HTR-8/SVneo (cell line): ENCODE data around the gene RNF222.
"Not testable (repeated sequence)": the region's sequence is repeated elsewhere in the genome, so short reads cannot be mapped to it uniquely, and the experiment has no call there.

Experiments used
- DNase-seq: peaks from one replicate; pipeline ENCODE4 v3.0.0; 2011; ENCODE audit warnings: low spot score, mixed read lengths; ENCODE audit not compliant: insufficient read length
- FAIRE-seq: peaks from 2 replicates; lab custom pipeline; 2011; peaks lifted over from hg19 to GRCh38; lab: Jason Lieb, UNC

Gene RNF222

DNA sequence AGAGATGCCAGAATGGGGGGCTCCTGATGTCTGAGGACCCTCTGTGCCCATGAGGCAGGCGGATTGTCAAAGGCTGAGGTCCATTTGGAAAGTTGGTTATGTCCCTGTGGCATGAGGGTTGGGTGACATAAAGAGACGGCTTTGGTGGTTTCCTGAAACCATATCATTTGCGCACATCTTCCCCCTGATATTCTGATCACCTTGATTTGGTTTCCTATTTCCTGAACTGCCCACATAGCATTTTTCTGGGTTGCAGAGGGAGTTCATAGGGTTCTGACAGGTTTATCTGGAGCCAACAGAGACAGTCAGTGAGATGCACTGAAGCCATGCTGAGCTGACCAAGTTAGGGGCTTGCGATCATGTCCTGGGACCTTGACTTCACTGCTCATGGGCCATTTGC is 15.7 kb upstream of the RNF222 start:
- no peak for DNase-seq
- no peak for FAIRE-seq

- FAIRE-seq, result no peak
- DNase-seq, result no peak
Observed at GRCh38 chr17:8412089-8412488, 14.5 kb upstream of the RNF222 start.

GRCh38 chr17:8410883-8411238 is 13.2 kb upstream of the RNF222 start:
- no peak for DNase-seq
- no peak for FAIRE-seq

- DNase-seq, result peak; percentile 85
- peak; percentile 93 for FAIRE-seq
Observed at GRCh38 chr17:8409966-8410882, 12.6 kb upstream of the RNF222 start.

- no peak for DNase-seq
- no peak for FAIRE-seq
Observed at GRCh38 chr17:8408371-8408770, 10.7 kb upstream of the RNF222 start.

DNA sequence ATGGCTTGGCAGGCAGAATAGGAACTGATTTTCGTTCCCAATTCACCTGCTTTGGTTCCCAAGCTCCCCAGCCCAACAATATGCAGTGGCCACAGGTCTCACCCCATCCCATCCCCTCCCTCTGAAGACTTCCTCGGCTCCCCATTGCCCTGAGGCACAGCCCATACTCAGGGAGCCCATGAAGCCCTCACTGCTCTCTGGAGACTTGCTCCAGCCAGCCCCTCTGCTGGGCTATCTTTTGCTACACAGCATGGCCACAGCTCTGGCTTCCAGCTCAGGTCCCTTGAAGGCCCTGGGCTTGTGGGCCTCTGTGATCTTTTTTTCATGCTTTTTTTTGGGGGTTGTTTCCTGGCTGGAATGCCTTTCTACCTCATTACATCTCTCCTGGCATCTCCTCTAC is 8.5 kb upstream of the RNF222 start:
- FAIRE-seq, result no peak

GRCh38 chr17:8405499-8406016 is 7.9 kb upstream of the RNF222 start:
- DNase-seq (no peak), FAIRE-seq (no peak)

More for the DNA sequence above, 8.5 kb upstream of the RNF222 start:
- DNase-seq, result no peak

DNA sequence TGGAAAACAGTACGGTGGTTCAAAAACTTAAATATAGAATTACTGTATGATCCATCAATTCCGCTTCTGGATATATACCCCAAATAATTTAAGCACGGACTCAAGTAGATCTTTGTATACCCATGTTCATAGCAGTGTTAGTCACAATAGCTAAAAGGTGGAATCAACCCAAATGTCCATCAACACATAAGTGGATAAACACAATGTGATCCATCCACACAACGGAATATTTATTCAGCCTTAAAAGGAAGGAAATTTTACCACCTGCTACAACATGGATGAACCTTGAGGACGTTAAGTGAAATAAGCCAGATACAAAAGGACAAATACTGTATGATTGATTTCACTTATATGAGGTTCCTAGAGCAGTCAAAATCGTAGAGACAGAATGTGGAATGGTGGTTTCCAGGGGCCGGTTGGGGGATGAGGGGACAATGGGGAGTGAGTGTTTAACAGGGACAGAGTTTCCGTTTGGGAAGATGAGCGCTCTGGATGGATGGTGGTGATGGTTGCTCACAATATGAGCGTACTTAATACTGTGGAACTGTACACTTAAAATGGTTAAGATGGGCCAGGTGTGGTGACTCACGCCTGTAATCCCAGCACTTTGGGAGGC is 5.4 kb upstream of the RNF222 start:
- FAIRE-seq (peak; percentile 49), DNase-seq (no peak)

GRCh38 chr17:8401107-8401506 is 3.5 kb upstream of the RNF222 start:
- FAIRE-seq, result no peak

GRCh38 chr17:8398980-8399379 is 1.4 kb upstream of the RNF222 start:
- no peak for DNase-seq
- FAIRE-seq, result no peak

More at GRCh38 chr17:8401107-8401506, 3.5 kb upstream of the RNF222 start:
- no peak for DNase-seq

DNA sequence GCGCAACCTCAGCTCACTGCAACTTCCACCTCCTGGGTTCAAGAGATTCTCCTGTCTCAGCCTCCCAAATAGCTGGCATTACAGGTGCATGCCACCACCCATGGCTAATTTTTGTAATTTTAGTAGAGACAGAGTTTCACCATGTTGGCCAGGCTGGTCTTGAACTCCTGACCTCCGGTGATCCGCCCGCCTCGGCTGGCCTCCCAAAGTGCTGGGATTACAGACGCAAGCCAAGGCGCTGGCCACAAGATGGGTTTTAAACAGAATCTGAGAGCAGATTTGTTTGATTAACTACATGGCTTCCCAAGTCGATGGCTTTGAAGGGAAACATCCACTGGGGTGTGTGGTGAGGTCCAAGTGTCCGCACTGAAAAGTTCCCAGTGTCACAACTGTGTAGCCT is 3.1 kb downstream of the RNF222 start:
- FAIRE-seq, result not testable (repeated sequence)

DNA sequence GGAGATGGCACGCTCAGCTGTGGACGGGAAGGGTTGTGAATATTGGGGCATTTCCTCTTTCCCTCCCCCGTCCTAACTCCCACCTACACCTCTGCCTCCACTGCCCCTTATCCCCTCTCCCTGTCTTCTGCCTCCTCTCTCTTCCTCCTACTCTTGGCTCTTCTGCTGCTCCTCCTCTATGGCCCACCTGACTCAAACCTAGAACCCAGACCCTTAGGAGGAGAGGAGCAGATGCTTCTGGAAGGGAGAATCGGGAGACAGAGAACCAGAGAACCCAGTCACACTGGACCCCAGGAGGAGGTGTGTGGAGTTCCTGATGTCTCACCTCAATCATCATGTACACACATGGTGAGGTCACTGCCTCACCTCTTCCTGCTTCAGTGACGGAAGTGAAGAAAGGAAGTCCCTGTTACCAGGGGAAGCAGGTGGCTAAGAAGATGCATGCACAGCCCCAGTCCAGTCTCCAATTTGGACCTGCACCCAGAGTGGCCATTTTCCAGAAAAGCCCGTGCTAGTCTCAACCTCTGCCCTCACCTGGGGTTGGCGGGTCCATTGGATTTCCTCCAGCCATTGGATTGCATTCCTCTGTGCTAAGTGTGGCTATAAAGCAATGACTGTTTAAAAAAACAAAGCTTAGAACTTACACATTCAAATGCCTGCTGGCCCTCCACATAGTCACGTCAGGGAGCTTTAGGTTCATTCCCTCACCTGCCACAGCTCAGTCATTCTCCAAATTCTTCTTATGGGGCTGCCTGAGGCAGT is 4.0 kb downstream of the RNF222 start:
- DNase-seq (no peak), FAIRE-seq (peak; percentile 40)

More for the DNA sequence above, 3.1 kb downstream of the RNF222 start:
- not testable (repeated sequence) for DNase-seq

- DNase-seq (no peak), FAIRE-seq (no peak)
Observed at GRCh38 chr17:8392674-8393469, 4.8 kb downstream of the RNF222 start.

- no peak for DNase-seq
- no peak for FAIRE-seq
Observed at GRCh38 chr17:8392274-8392673, 5.4 kb downstream of the RNF222 start.

- FAIRE-seq (peak; percentile 83), DNase-seq (peak; percentile 38)
Observed at GRCh38 chr17:8391711-8392110, 5.9 kb downstream of the RNF222 start.

DNA sequence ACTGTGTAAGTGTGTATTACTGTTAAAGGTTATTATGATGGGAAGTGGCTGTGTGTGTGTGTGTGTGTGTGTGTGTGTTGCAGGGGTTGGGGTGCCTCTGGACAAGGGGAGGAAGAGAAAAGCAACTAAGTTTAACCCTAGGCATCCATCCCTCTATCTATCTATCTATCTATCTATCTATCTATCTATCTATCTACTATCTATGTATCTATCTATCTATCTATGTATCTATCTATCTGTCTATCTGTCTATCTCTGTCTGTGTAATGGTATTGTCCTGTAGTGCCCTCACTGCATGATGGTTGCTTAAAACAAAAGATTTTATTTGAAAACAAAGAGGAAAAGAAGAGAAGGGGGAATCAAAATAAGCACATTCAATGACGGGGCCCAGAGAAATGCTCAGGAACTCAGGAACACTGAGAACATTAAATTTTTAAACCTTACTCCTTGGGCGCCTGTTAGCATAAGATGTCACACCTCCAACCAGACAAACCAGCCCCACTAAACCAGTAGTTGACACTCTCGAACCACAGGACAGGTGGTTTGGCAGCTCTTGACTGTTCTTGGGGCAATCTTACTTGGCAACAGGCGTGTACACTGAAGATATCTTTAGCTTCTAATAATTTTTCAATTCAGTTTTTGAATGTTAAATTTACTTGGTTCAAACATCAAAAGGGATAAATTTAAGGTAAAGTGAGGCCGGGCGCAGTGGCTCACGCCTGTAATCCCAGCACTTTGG is 9.5 kb downstream of the RNF222 start:
- DNase-seq (no peak), FAIRE-seq (no peak)

DNA sequence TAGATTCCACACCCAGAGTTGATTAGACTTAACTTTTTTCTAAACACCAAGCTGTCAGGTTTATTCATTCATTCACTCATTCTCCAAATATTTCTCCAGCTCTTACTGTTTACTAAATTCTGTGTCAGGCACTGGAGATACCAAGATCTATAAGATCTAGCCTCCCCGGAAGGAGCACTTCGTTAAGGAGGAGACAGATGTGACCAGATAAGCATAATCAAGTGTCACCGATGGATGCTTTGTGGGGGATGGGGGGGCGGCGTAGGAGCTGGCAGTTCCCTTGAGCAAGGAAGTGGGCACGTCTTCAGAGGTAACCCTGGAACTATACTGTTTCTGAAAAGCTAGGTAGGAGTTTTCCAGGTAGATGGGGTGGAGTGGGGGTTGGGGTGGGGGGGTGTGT is 10.8 kb downstream of the RNF222 start:
- DNase-seq (no peak), FAIRE-seq (no peak)

DNA sequence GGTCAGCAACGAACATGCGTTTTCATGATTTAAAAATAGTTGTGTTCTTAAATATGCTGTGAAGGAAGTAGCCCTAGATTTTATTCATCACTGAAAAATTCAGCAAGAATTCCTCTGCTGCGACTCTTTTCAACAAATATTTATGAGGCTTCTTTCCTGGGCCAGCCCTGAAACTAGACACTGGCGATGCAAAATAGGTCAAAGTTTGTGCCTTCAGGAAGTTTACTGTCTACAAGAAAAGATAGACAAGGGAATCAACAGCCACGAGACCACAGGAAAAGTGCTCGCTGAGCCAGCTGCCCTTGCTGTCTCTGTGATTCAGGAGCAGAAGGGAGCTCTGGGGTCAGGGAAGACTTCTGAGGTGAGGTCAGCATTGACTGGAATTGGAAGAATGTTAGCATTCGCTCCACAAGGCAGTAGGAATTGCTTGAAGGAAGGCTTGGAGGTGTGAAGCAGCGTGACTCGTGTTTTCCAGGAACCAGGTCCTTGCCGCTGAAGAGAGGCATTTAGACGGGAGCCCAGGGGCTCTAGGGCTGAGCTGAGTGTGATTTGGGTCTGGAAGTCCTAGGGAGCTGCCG is 12.7 kb downstream of the RNF222 start:
- DNase-seq, result peak; percentile 76
- no peak for FAIRE-seq
